IPS-NIHi7 (cell line): ENCODE measurements around the gene DPEP3.
"Not testable (repeated sequence)": the region's sequence is repeated elsewhere in the genome, so short reads cannot be mapped to it uniquely, and the experiment has no call there.

ENCODE experiments used
- DNase-seq: peaks from one replicate; pipeline ENCODE4 v3.0.0; 2012; ENCODE audit warnings: mixed read lengths; ENCODE audit errors: extremely low spot score

The DPEP3 gene

GRCh38 chr16:67979955-67980678, at the start of gene DPEP3:
DPEP3 (minus strand) TSS chr16:67980499; CDS start chr16:67980380, 119 bp downstream.
- peak; percentile 72 for DNase-seq

GRCh38 chr16:68028996-68029395, 48.7 kb upstream of the DPEP3 start:
- DNase-seq, result no peak

GRCh38 chr16:68022728-68023537, 42.6 kb upstream of the DPEP3 start, which contains the start of the genes DDX28 and DUS2:
DDX28 (minus strand) TSS chr16:68023232; CDS start chr16:68023202, 30 bp downstream.
DUS2 (plus strand) TSS chr16:68023284; CDS start chr16:68038024, 14,740 bp downstream.
- peak; percentile 88 for DNase-seq

- no peak for DNase-seq
Observed at GRCh38 chr16:68022278-68022727, 42.0 kb upstream of the DPEP3 start.

- no peak for DNase-seq
Observed at GRCh38 chr16:68021490-68021889, 41.2 kb upstream of the DPEP3 start.

- no peak for DNase-seq
Observed at GRCh38 chr16:68019167-68019680, 38.9 kb upstream of the DPEP3 start.

GRCh38 chr16:68015681-68016080, 35.4 kb upstream of the DPEP3 start, which contains the start of gene DPEP2NB:
DPEP2NB (minus strand) TSS chr16:68015911; CDS start chr16:68015770, 141 bp downstream.
- DNase-seq, result no peak

GRCh38 chr16:68013440-68013839, 33.1 kb upstream of the DPEP3 start:
- DNase-seq, result no peak

- DNase-seq, result not testable (repeated sequence)
Observed at GRCh38 chr16:68009872-68010271, 29.6 kb upstream of the DPEP3 start.

- peak; percentile 49 for DNase-seq
Observed at GRCh38 chr16:68009157-68009735, 28.9 kb upstream of the DPEP3 start.

GRCh38 chr16:68005786-68006286, 25.5 kb upstream of the DPEP3 start:
- DNase-seq, result peak; percentile 32

GRCh38 chr16:68005211-68005610, 24.9 kb upstream of the DPEP3 start:
- no peak for DNase-seq

- no peak for DNase-seq
Observed at GRCh38 chr16:68003031-68003430, 22.7 kb upstream of the DPEP3 start.

GRCh38 chr16:68000450-68000849, 20.2 kb upstream of the DPEP3 start:
- DNase-seq, result no peak

GRCh38 chr16:67999985-68000384, 19.7 kb upstream of the DPEP3 start:
- no peak for DNase-seq

GRCh38 chr16:67998779-67999688, 18.7 kb upstream of the DPEP3 start, which contains the start of gene DPEP2:
DPEP2 (minus strand) TSS chr16:67999484; CDS start chr16:67993212, 6,272 bp downstream.
- DNase-seq, result not testable (repeated sequence)

- DNase-seq, result not testable (repeated sequence)
Observed at GRCh38 chr16:67998231-67998778, 18.0 kb upstream of the DPEP3 start.

GRCh38 chr16:67996666-67997065, 16.4 kb upstream of the DPEP3 start:
- no peak for DNase-seq

GRCh38 chr16:67995423-67995822, 15.1 kb upstream of the DPEP3 start:
- no peak for DNase-seq

- not testable (repeated sequence) for DNase-seq
Observed at GRCh38 chr16:67994040-67994408, 13.7 kb upstream of the DPEP3 start.
